HG02798 (cell line): ENCODE measurements around the gene BPHL.
"Not testable (repeated sequence)": the region's sequence is repeated elsewhere in the genome, so short reads cannot be mapped to it uniquely, and the experiment has no call there.

Experiments used
- ATAC-seq: cut with Tn5 transposase; IDR thresholded peaks from one replicate; pipeline ENCODE4 v1.9.1; 2021; ENCODE audit warnings: mild to moderate bottlenecking; ENCODE audit not compliant: unreplicated experiment, poor library complexity

The BPHL gene

GRCh38 chr6:3175715-3176402 is 57.3 kb downstream of the BPHL start:
- ATAC-seq, result no peak

- no peak for ATAC-seq
Observed at GRCh38 chr6:3176562-3177355, 58.2 kb downstream of the BPHL start.

- ATAC-seq, result not testable (repeated sequence)
Observed at GRCh38 chr6:3178666-3179065, 60.2 kb downstream of the BPHL start.

- ATAC-seq, result not testable (repeated sequence)
Observed at GRCh38 chr6:3179945-3180344, 61.4 kb downstream of the BPHL start.

GRCh38 chr6:3181105-3181504 is 62.6 kb downstream of the BPHL start:
- ATAC-seq, result no peak

GRCh38 chr6:3183066-3183465 is 64.6 kb downstream of the BPHL start:
- ATAC-seq, result no peak

- ATAC-seq, result no peak
Observed at GRCh38 chr6:3186974-3187382, 68.5 kb downstream of the BPHL start.

- ATAC-seq, result no peak
Observed at GRCh38 chr6:3188262-3188661, 69.8 kb downstream of the BPHL start.

GRCh38 chr6:3189192-3189591 is 70.7 kb downstream of the BPHL start:
- not testable (repeated sequence) for ATAC-seq

GRCh38 chr6:3190056-3190455 is 71.5 kb downstream of the BPHL start:
- no peak for ATAC-seq

GRCh38 chr6:3190779-3191178 is 72.3 kb downstream of the BPHL start:
- ATAC-seq, result no peak

GRCh38 chr6:3193102-3193849 is 74.8 kb downstream of the BPHL start:
- ATAC-seq, result no peak

- ATAC-seq, result no peak
Observed at GRCh38 chr6:3194535-3195419, 76.3 kb downstream of the BPHL start.

- no peak for ATAC-seq
Observed at GRCh38 chr6:3195420-3195694, 76.8 kb downstream of the BPHL start.

GRCh38 chr6:3195695-3196497 is 77.4 kb downstream of the BPHL start:
- no peak for ATAC-seq

- ATAC-seq, result no peak
Observed at GRCh38 chr6:3196770-3197169, 78.3 kb downstream of the BPHL start.

- ATAC-seq, result not testable (repeated sequence)
Observed at GRCh38 chr6:3197734-3198133, 79.2 kb downstream of the BPHL start.

- ATAC-seq, result no peak
Observed at GRCh38 chr6:3199382-3199781, 80.9 kb downstream of the BPHL start.

GRCh38 chr6:3200682-3201081 is 82.2 kb downstream of the BPHL start:
- no peak for ATAC-seq

GRCh38 chr6:3201388-3201787 is 82.9 kb downstream of the BPHL start:
- no peak for ATAC-seq
